ENCODE data around the gene RET. TPM values are rescaled to one million over a fixed set of nuclear protein-coding genes. Genes with fewer than 3 reads are reported as not detected.

The RET gene
- total RNA-seq, 3 donors from 2014 or later, result 0.66 to 1.8 (median 0.96) TPM

GRCh38 chr10:43155741-43156140 lies 78.9 kb downstream of the RET start:
- intact Hi-C loops (cut with DNase I; ENCODE audit: low total_unique reads), result no loop called here
- H3K27ac ChIP-seq, result no peak overlapping the region
- no peaks in the 10 kb centered on the region for H3K36me3 ChIP-seq
- no peak for TF ChIP-seq POLR2AphosphoS5 (IDR thresholded peaks at IDR 0.05)
- no peaks in the 10 kb centered on the region for H3K4me1 ChIP-seq
- no peaks in the 10 kb centered on the region for H3K9me3 ChIP-seq
- DNase-seq (ENCODE audit: low spot score in 2 of 2), result no peak
- H3K27me3 ChIP-seq, result no peaks in the 10 kb centered on the region
- H3K4me3 ChIP-seq, result no peak overlapping the region

GRCh38 chr10:43156590-43157341 lies 79.9 kb downstream of the RET start:
- no peaks in the 10 kb centered on the region for H3K36me3 ChIP-seq
- no peak overlapping the region for H3K27ac ChIP-seq
- no peaks in the 10 kb centered on the region for H3K4me1 ChIP-seq
- H3K4me3 ChIP-seq, result no peak overlapping the region
- no peaks in the 10 kb centered on the region for H3K27me3 ChIP-seq
- intact Hi-C loops (cut with DNase I; ENCODE audit: low total_unique reads), result no loop called here
- no peaks in the 10 kb centered on the region for H3K9me3 ChIP-seq
- TF ChIP-seq POLR2A (IDR thresholded peaks at IDR 0.05) (no peak), POLR2AphosphoS5 (IDR thresholded peaks at IDR 0.05) (no peak), CTCF (IDR thresholded peaks at IDR 0.05) (no peak)
- no peak for DNase-seq (ENCODE audit: low spot score in 2 of 2)

GRCh38 chr10:43158636-43159035 lies 81.8 kb downstream of the RET start:
- Histone ChIP-seq H3K4me1 (no peaks in the 10 kb centered on the region), H3K9me3 (no peaks in the 10 kb centered on the region), H3K36me3 (no peaks in the 10 kb centered on the region), H3K4me3 (no peak overlapping the region), H3K27ac (no peak overlapping the region), H3K27me3 (no peaks in the 10 kb centered on the region)
- intact Hi-C loops (cut with DNase I; ENCODE audit: low total_unique reads), result no loop called here
- TF ChIP-seq CTCF (IDR thresholded peaks at IDR 0.05), result no peak
- no peak for DNase-seq (ENCODE audit: low spot score in 2 of 2)

GRCh38 chr10:43160046-43160920 lies 83.4 kb downstream of the RET start:
- DNase-seq (ENCODE audit: low spot score in 2 of 2), result no peak
- no peak overlapping the region for H3K27ac ChIP-seq
- no peaks in the 10 kb centered on the region for H3K36me3 ChIP-seq
- H3K27me3 ChIP-seq, result no peaks in the 10 kb centered on the region
- intact Hi-C loops (cut with DNase I; ENCODE audit: low total_unique reads), result no loop called here
- H3K9me3 ChIP-seq, result no peaks in the 10 kb centered on the region
- H3K4me1 ChIP-seq, result no peaks in the 10 kb centered on the region
- H3K4me3 ChIP-seq, result no peak overlapping the region
- no peak for TF ChIP-seq POLR2AphosphoS5 (IDR thresholded peaks at IDR 0.05)
- TF ChIP-seq POLR2A (IDR thresholded peaks at IDR 0.05), result no peak
- TF ChIP-seq CTCF (IDR thresholded peaks at IDR 0.05), result no peak

- Histone ChIP-seq H3K4me1 (no peaks in the 10 kb centered on the region), H3K4me3 (no peak overlapping the region), H3K27me3 (no peaks in the 10 kb centered on the region), H3K9me3 (no peaks in the 10 kb centered on the region), H3K27ac (no peak overlapping the region), H3K36me3 (no peaks in the 10 kb centered on the region)
- no peak for DNase-seq (ENCODE audit: low spot score in 2 of 2)
- intact Hi-C loops (cut with DNase I; ENCODE audit: low total_unique reads), result no loop called here
- TF ChIP-seq CTCF (IDR thresholded peaks at IDR 0.05) (no peak), POLR2A (IDR thresholded peaks at IDR 0.05) (no peak), POLR2AphosphoS5 (IDR thresholded peaks at IDR 0.05) (no peak)
Measured at GRCh38 chr10:43160921-43161255, 84.0 kb downstream of the RET start.
